ENCODE data around the gene SSBP1.
"Not testable (repeated sequence)": the region's sequence is repeated elsewhere in the genome, so short reads cannot be mapped to it uniquely, and the experiment has no call there.

Gene SSBP1

GRCh38 chr7:141770083-141770583 is 32.0 kb downstream of the SSBP1 start:
- not testable (repeated sequence) for DNase-seq (ENCODE audit: low read depth in 2 of 2)

GRCh38 chr7:141776374-141776773 is 38.2 kb downstream of the SSBP1 start, which contains the start of gene TAS2R4:
TAS2R4 (plus strand) TSS chr7:141776674; CDS start chr7:141778489, 1,815 bp downstream.
- no peak for DNase-seq (ENCODE audit: low read depth in 2 of 2)

DNA sequence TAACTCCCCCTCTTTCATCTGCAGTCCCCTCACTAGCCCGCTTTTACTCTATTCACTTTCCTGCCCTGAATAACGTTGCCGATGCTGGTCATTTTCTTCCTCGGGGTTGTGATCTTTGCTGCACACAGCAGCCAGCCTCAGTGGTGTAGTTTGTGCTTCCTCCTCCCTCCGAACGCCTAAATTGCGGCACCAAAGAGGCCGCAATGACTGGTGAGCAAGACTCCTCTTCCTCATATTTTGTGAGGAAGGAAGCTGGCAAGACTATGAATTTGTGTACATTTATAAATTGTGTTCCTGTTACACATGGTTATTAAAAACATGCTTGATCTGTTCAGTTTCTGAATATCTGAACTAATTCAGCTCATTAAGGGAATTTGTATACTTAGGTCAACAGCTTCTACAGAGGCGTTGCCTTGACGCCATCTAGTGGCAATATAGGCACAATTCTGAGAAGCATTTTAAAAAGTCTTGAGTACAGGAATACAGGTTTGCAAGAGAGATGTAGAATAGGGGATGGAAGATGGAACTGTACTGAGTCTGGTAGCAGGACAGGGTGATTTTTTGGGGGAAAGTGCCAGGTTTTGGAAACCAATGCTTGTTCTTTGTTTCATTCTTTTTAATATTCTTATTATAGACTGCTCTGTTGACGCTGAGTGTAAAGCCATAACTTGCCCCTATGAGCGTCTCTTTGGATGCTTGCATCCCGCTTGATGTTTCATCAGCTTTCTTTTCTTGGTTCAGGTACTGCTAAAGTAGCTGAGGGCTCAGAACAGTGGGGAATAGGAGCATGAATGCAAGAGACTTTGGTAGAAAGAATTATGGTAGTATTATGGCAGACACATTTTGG is 47.8 kb downstream of the SSBP1 start:
- DNase-seq (ENCODE audit: low read depth in 2 of 2): no peak

GRCh38 chr7:141788296-141788695 is 50.1 kb downstream of the SSBP1 start:
- no peak for DNase-seq (ENCODE audit: low read depth in 2 of 2)

DNA sequence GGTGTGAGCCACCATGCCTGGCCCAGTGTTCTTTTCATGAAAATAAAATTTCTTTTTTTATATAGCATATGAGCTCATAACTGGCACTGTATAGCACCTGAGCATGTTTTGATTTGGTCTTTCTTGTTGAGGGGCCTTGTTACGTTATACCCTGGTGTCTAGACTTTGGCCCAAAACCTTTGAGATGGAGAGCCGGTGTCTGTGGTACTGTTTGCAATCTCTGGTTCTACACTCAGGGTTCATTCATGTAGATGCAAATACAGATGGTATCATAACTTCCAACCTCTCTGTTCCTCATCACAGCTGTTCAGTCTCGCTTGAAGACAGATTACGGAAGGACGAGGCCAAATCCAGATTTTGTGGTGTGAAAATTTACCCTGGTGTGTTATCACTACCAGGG is 51.8 kb downstream of the SSBP1 start, which contains the start of gene TAS2R5:
TSS of gene TAS2R5 (plus strand) at position 301 of the 400 bp plus-strand sequence. CDS start 145 bp downstream, outside the sequence.
- no peak for DNase-seq (ENCODE audit: low read depth in 2 of 2)

GRCh38 chr7:141792526-141792925 is 54.4 kb downstream of the SSBP1 start:
- no peak for DNase-seq (ENCODE audit: low read depth in 2 of 2)

Measured in stimulated activated CD8-positive, alpha-beta memory T cell treated with anti-CD3 and anti-CD28 coated beads, Interleukin-2, amount 100 ng/mL, for 48 hours (primary cell).